PC-3 (cell line): Measurements from ENCODE around the gene ATP6V1F. TPM values are rescaled to one million over a fixed set of nuclear protein-coding genes. Genes with fewer than 3 reads are reported as not detected.

Experiments used
- ATAC-seq: fragments of 200-7000 bp; cut with Tn5 transposase; 2 replicates; pipeline ENCODE4 v1.9.1; 2020; ENCODE audit warnings: mild to moderate bottlenecking, moderate library complexity
- BruUV-seq: library from RNA; stranded (reverse); fragments of 400-500 nt; replicated peaks from 2 replicates; lab custom pipeline; 2021; lab: Mats Ljungman, UMichigan
- CTCF ChIA-PET: fragments of 300-600 bp; sonication (Branson Sonifier 250); formaldehyde crosslinking; loops from one replicate; lab custom pipeline; 2022; ENCODE audit warnings: antibody characterized with exemption; lab: Charles Lee
- POLR2A ChIA-PET: fragments of 300-600 bp; sonication (Branson Sonifier 250); formaldehyde crosslinking; loops from one replicate; lab custom pipeline; 2022; ENCODE audit warnings: antibody characterized with exemption; ENCODE audit not compliant: unreplicated experiment; lab: Charles Lee
- DNase-seq: peaks from one replicate; pipeline ENCODE4 v3.0.0-alpha.2; 2015
- H2AFZ ChIP-seq: fragments of 300-600 bp; sonication (generic); 2 replicates; pipeline ENCODE4 v1.6.0; 2016; ENCODE audit warnings: antibody characterized with exemption, low read length
- H3F3A ChIP-seq: fragments of 300-600 bp; sonication (generic); one replicate; pipeline ENCODE4 v1.6.0; 2017; ENCODE audit warnings: antibody characterized with exemption, low read length, control low read depth, mild to moderate bottlenecking; ENCODE audit not compliant: unreplicated experiment
- H3K27ac ChIP-seq: fragments of 300-600 bp; sonication (generic); 2 replicates; pipeline ENCODE4 v1.5.1; 2016; ENCODE audit warnings: mild to moderate bottlenecking, low read length
- H3K27me3 ChIP-seq: fragments of 300-600 bp; sonication (generic); 2 replicates; pipeline ENCODE4 v1.6.1; 2016; ENCODE audit warnings: low read length, mixed read lengths
- H3K36me3 ChIP-seq: fragments of 300-600 bp; sonication (generic); 2 replicates; pipeline ENCODE4 v1.6.1; 2016; ENCODE audit warnings: low read depth, mixed run types, low read length, mixed read lengths
- H3K4me1 ChIP-seq: fragments of 300-600 bp; sonication (generic); 2 replicates; pipeline ENCODE4 v1.5.1; 2016; ENCODE audit warnings: low read length; ENCODE audit not compliant: insufficient read depth
- H3K4me2 ChIP-seq: fragments of 300-600 bp; sonication (generic); 2 replicates; pipeline ENCODE4 v1.6.0; 2016; ENCODE audit warnings: low read length
- H3K4me3 ChIP-seq: fragments of 300-600 bp; sonication (generic); 2 replicates; pipeline ENCODE4 v1.5.1; 2016; ENCODE audit warnings: mild to moderate bottlenecking, low read length, mixed read lengths
- H3K79me2 ChIP-seq: fragments of 300-600 bp; sonication (generic); 2 replicates; pipeline ENCODE4 v1.6.1; 2017; ENCODE audit warnings: low read length, mixed read lengths
- H3K9ac ChIP-seq: fragments of 300-600 bp; sonication (generic); 2 replicates; pipeline ENCODE4 v1.6.0; 2016; ENCODE audit warnings: mild to moderate bottlenecking, low read length
- H3K9me2 ChIP-seq: fragments of 300-600 bp; sonication (generic); replicated peaks from 2 replicates; pipeline ENCODE4 v1.6.1; 2016; ENCODE audit warnings: mixed run types, low read length, mixed read lengths
- H3K9me3 ChIP-seq: fragments of 300-600 bp; sonication (generic); 2 replicates; pipeline ENCODE4 v1.6.1; 2016; ENCODE audit warnings: low read length, mixed read lengths
- H4K20me1 ChIP-seq: fragments of 300-600 bp; sonication (generic); 2 replicates; pipeline ENCODE4 v1.6.1; 2016; ENCODE audit warnings: low read length, mixed read lengths
- CTCF ChIP-seq: fragments of 300-600 bp; sonication (generic); conservative IDR thresholded peaks from 2 replicates; pipeline ENCODE4 v1.5.1; 2017; ENCODE audit warnings: antibody characterized with exemption, low read depth, mild to moderate bottlenecking, low read length
- EZH2 ChIP-seq: fragments of 300-600 bp; sonication (generic); IDR thresholded peaks from one replicate; pipeline ENCODE4 v1.6.1; 2017; ENCODE audit warnings: antibody characterized with exemption, mild to moderate bottlenecking, low read length; ENCODE audit not compliant: unreplicated experiment
- EZH2phosphoT487 ChIP-seq: fragments of 300-600 bp; sonication (generic); IDR thresholded peaks from 2 replicates; pipeline ENCODE4 v1.6.1; 2018; ENCODE audit warnings: mild to moderate bottlenecking, antibody characterized with exemption, low read length, borderline replicate concordance
- intact Hi-C: fragments of 100-400 bp; cut with micrococcal nuclease; formaldehyde crosslinking; loops from 2 replicates; pipeline ENCODE4 v1.9.0; 2023
- total RNA-seq: library from RNA; depleted of rRNA; stranded (reverse); fragments of >200 nt; gene quantifications from 2 replicates; pipeline ENCODE4 v1.2.3, GENCODE V29; 2014

Gene ATP6V1F
- total RNA-seq, 1 experiment from 2014 or later = 131 TPM

GRCh38 chr7:128903621-128904361 is 41.1 kb downstream of the ATP6V1F start:
- no peaks in the 10 kb centered on the region for H3F3A ChIP-seq
- no peaks in the 10 kb centered on the region for H3K36me3 ChIP-seq
- H3K4me1 ChIP-seq = peaks cover 11% of the 10 kb centered on the region; the same call in 1 of the 2 replicates
- no peak overlapping the region for H3K9ac ChIP-seq
- H3K27ac ChIP-seq = no peak overlapping the region
- no peaks in the 10 kb centered on the region for H4K20me1 ChIP-seq
- no peaks in the 10 kb centered on the region for H3K79me2 ChIP-seq
- intact Hi-C loops = loop anchor here (1.0 kb wide), 1 partner anchor 188 kb away; no protein-coding TSS in a partner anchor
- CTCF ChIA-PET = interaction anchor here (0.5 to 0.7 kb wide), 2 partner anchors 23 to 188 kb away, joined by 3 to 8 read pairs; no protein-coding TSS in a partner anchor
- H3K9me3 ChIP-seq = no peaks in the 10 kb centered on the region
- no peak for DNase-seq
- H3K4me2 ChIP-seq = no peak overlapping the region
- H2AFZ ChIP-seq = no peak overlapping the region
- POLR2A ChIA-PET = interaction anchor here (0.6 to 0.7 kb wide), 2 partner anchors 162 to 449 kb away, joined by 3 to 4 read pairs; no protein-coding TSS in a partner anchor
- no peaks in the 10 kb centered on the region for H3K27me3 ChIP-seq
- TF ChIP-seq CTCF (no peak), EZH2 (no peak), EZH2phosphoT487 (no peak)
- H3K4me3 ChIP-seq = no peak overlapping the region
- no peaks in the 10 kb centered on the region for H3K9me2 ChIP-seq
- no TSS peak for BruUV-seq
- no peak for ATAC-seq

DNA sequence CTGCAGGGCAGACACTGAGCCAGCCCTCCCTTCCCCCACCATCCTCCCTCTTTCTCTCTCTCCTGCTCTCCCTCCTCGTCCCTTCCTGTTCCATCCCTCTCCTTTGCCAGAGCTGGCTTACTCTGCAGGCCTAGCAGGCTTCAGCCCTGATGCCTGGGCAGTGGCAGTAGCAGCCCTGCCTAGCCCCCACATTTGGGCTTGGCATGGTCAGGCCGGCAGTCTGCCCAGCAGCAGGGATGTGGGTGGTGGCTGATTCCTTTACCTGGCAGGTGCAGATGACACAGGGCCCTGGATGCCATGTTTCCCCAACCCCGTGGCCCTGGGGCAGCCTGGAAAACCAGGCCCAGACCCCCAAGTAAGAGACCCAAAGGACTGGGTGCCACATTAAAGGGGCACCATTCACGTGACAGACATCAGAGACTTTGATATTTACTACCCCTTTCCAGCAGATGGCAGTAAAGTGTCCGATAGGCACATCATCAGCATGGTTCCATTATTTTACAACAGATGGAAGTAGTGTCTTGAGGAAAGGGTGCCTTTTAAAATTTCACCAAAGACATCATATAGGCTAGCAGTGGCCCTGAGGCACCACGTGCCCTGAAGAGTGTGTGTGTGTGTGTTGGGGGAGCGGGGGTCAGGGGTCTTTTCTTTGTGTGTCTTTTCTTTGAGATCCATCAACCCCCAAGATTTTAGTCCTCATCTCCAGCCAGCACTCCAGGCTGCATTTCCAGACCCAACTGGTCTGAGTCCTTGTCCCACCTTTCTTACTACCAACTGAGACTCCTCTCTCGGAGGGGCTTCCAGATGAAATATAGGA is 41.9 kb downstream of the ATP6V1F start:
- no peaks in the 10 kb centered on the region for H3K79me2 ChIP-seq
- no peaks in the 10 kb centered on the region for H3K9me2 ChIP-seq
- ATAC-seq = peak; percentile 59
- intact Hi-C loops = loop anchor here (1.0 kb wide), 1 partner anchor 187 kb away; no protein-coding TSS in a partner anchor
- no peak overlapping the region for H3K9ac ChIP-seq
- no peak overlapping the region for H3K4me3 ChIP-seq
- no TSS peak for BruUV-seq
- TF ChIP-seq EZH2phosphoT487 = no peak
- peak; percentile 81 for TF ChIP-seq CTCF
- TF ChIP-seq EZH2 = no peak
- H3K4me1 ChIP-seq = peaks cover 11% of the 10 kb centered on the region; the same call in 1 of the 2 replicates
- H3K9me3 ChIP-seq = no peaks in the 10 kb centered on the region
- peak overlapping the region; percentile 20; the same call in 1 of the 2 replicates for H2AFZ ChIP-seq
- no peaks in the 10 kb centered on the region for H3F3A ChIP-seq
- no peaks in the 10 kb centered on the region for H3K36me3 ChIP-seq
- POLR2A ChIA-PET = no interaction called here
- no peak overlapping the region for H3K4me2 ChIP-seq
- H3K27me3 ChIP-seq = no peaks in the 10 kb centered on the region
- no peaks in the 10 kb centered on the region for H4K20me1 ChIP-seq
- CTCF ChIA-PET = interaction anchor here (0.5 kb wide), 1 partner anchor 24 kb away, joined by 8 read pairs; no protein-coding TSS in a partner anchor
- peak; percentile 68 for DNase-seq
- no peak overlapping the region for H3K27ac ChIP-seq
